Measurements from ENCODE around the gene CNTNAP2.
"Not testable (repeated sequence)": the region's sequence is repeated elsewhere in the genome, so short reads cannot be mapped to it uniquely, and the experiment has no call there.

The CNTNAP2 gene

DNA sequence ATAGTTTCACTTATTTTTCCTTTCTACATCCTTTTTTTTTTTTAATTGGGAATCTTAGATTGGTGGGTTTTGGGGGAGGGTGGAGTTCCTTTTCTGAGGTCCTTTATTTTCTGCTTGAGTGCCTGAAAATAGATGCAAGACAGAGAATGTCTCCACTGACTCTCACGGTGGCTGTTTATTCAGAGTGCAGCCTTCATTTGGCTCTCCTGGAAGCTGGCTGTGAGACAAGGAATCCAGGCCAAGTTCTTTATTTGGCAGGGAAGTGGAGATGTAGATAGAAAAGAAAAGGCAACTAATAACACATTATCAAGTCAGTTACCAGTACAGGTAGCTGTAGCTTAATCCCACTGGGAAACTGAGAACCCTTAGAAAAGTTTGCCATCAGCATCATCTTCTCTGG, 118.6 kb downstream of the CNTNAP2 start:
- Histone ChIP-seq H3K9me3 (ENCODE audit: insufficient read depth, low read length) (no peaks in the 10 kb centered on the region), H3K4me1 (ENCODE audit: insufficient read depth, insufficient read length) (no peaks in the 10 kb centered on the region), H3K27me3 (ENCODE audit: insufficient read depth, insufficient read length) (no peaks in the 10 kb centered on the region), H3K36me3 (ENCODE audit: insufficient read depth, insufficient read length, low read length) (peaks cover 2% of the 10 kb centered on the region), H3K4me3 (ENCODE audit: insufficient read length, low read depth) (no peak overlapping the region), H3K9ac (ENCODE audit: insufficient read length, low read depth) (no peak overlapping the region)
- TF ChIP-seq SUZ12 (IDR thresholded peaks at IDR 0.05; ENCODE audit: extremely low read depth, insufficient read depth, insufficient read length) (no peak), ZNF274 (IDR thresholded peaks at IDR 0.05; ENCODE audit: low read depth, low read length) (no peak)
- no peak for DNase-seq (ENCODE audit: low read depth, low spot score)

DNA sequence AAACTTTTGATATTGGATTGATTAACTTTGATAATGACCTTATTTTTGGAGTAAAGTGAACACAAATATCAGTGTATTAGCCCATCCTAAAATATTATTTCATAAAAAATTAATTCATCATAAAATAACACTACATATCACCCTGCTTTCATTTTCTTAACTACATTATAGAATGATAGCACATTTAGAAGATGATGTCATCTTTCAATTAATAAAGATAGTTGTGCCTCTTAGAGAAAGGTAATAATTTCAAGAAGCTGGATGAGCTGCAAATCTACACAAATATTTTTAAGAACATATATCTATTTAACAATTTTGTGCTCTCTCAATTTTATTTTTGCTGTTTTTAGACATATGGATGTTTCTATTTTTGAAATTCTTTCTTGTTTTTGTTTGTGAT, 126.1 kb downstream of the CNTNAP2 start:
- H3K27me3 ChIP-seq (ENCODE audit: insufficient read depth, insufficient read length) = no peaks in the 10 kb centered on the region
- TF ChIP-seq ZNF274 (IDR thresholded peaks at IDR 0.05; ENCODE audit: low read depth, low read length) (no peak), YY1 (IDR thresholded peaks at IDR 0.05; ENCODE audit: insufficient read depth, insufficient read length) (no peak), SUZ12 (IDR thresholded peaks at IDR 0.05; ENCODE audit: extremely low read depth, insufficient read depth, insufficient read length) (no peak)
- H3K4me3 ChIP-seq (ENCODE audit: insufficient read length, low read depth) = no peak overlapping the region
- no peak for DNase-seq (ENCODE audit: low read depth, low spot score)
- no peak overlapping the region for H3K9ac ChIP-seq (ENCODE audit: insufficient read length, low read depth)
- no peaks in the 10 kb centered on the region for H3K4me1 ChIP-seq (ENCODE audit: insufficient read depth, insufficient read length)
- no peaks in the 10 kb centered on the region for H3K9me3 ChIP-seq (ENCODE audit: insufficient read depth, low read length)
- peaks cover 2% of the 10 kb centered on the region for H3K36me3 ChIP-seq (ENCODE audit: insufficient read depth, insufficient read length, low read length)

DNA sequence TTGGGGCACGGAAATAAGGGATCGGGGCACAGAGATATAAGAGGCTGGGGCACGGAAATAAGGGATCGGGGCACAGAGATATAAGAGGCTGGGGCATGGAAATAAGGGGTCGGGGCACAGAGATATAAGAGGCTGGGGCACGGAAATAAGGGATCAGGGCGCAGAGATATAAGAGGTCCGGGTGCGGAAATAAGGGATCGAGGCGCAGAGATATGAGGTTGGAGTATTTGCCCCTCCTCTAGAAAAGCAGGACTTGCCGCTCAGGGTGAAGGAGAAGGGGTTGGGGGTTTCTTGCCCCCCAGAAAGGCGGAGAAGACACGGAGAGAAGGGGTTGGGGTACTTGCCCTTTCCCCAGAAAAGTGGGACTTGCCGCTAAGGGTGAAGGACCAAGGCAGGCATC, 131.4 kb downstream of the CNTNAP2 start:
- H3K27me3 ChIP-seq (ENCODE audit: insufficient read depth, insufficient read length); DNase-seq (ENCODE audit: low read depth, low spot score); H3K9me3 ChIP-seq (ENCODE audit: insufficient read depth, low read length); H3K36me3 ChIP-seq (ENCODE audit: insufficient read depth, insufficient read length, low read length); H3K4me1 ChIP-seq (ENCODE audit: insufficient read depth, insufficient read length): not testable (repeated sequence)
- peak overlapping the region; percentile 50 for H3K9ac ChIP-seq (ENCODE audit: insufficient read length, low read depth)
- H3K4me3 ChIP-seq (ENCODE audit: insufficient read length, low read depth) = peak overlapping the region; percentile 40

DNA sequence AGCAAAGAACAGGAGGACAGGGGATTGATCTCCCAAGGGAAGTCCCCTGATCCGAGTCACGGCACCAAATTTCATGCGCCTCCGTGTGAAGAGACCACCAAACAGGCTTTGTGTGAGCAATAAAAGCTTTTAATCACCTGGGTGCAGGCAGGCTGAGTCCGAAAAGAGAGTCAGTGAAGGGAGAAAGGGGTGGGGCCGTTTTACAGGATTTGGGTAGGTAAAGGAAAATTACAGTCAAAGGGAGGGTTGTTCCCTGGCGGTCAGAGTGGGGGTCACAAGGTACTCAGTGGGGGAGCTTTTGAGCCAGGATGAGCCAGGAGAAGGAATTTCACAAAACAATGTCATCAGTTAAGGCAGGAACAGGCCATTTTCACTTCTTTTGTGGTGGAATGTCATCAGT, 132.1 kb downstream of the CNTNAP2 start:
- not testable (repeated sequence) for H3K9me3 ChIP-seq (ENCODE audit: insufficient read depth, low read length); H3K4me1 ChIP-seq (ENCODE audit: insufficient read depth, insufficient read length); H3K36me3 ChIP-seq (ENCODE audit: insufficient read depth, insufficient read length, low read length); H3K27me3 ChIP-seq (ENCODE audit: insufficient read depth, insufficient read length)
- Histone ChIP-seq H3K9ac (ENCODE audit: insufficient read length, low read depth) (peak overlapping the region; percentile 50), H3K4me3 (ENCODE audit: insufficient read length, low read depth) (peak overlapping the region; percentile 40)
- peak; percentile 36 for DNase-seq (ENCODE audit: low read depth, low spot score)

DNA sequence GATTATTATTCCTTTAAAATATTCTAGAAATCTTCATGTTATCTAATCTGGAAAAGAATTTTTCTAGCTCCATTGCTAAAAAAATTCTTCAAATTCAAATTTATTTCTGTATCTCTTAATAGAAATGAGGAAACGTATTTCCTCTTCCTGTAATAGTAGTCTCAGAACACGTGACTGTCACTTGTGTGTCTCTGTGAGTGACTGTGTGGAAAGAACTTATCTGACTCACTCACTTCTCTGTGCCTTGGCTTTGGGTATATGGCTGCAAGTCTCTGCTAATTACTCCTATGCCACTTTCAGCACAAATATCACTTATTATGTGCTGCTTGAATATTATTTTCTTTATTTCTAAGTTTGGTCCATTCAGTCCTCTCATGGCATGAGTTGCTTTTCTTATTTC, 132.7 kb downstream of the CNTNAP2 start:
- no peaks in the 10 kb centered on the region for H3K27me3 ChIP-seq (ENCODE audit: insufficient read depth, insufficient read length)
- TF ChIP-seq SUZ12 (IDR thresholded peaks at IDR 0.05; ENCODE audit: extremely low read depth, insufficient read depth, insufficient read length) = no peak
- no peak for TF ChIP-seq YY1 (IDR thresholded peaks at IDR 0.05; ENCODE audit: insufficient read depth, insufficient read length)
- no peak for TF ChIP-seq ZNF274 (IDR thresholded peaks at IDR 0.05; ENCODE audit: low read depth, low read length)
- no peak overlapping the region for H3K4me3 ChIP-seq (ENCODE audit: insufficient read length, low read depth)
- no peaks in the 10 kb centered on the region for H3K4me1 ChIP-seq (ENCODE audit: insufficient read depth, insufficient read length)
- no peak overlapping the region for H3K9ac ChIP-seq (ENCODE audit: insufficient read length, low read depth)
- DNase-seq (ENCODE audit: low read depth, low spot score) = no peak
- no peaks in the 10 kb centered on the region for H3K36me3 ChIP-seq (ENCODE audit: insufficient read depth, insufficient read length, low read length)
- H3K9me3 ChIP-seq (ENCODE audit: insufficient read depth, low read length) = no peaks in the 10 kb centered on the region

DNA sequence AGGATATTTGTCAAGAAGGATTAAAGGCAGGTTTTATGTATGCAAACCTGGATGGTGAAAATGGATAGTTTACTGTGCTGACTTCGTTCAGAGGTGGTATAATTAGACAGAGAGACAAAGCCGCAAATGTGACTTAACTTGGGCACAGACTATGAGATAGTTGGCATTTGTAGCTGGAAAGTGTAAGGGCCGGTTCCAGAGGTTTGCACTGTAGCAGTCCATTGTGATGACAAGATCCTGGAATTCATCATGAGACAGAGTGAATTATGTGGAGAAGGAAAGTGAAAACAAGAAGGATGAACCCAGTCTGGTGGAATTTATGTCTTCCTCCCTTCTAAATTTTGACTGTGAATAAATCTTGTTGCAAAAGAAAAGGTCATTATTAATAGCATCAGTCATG, 139.0 kb downstream of the CNTNAP2 start:
- DNase-seq (ENCODE audit: low read depth, low spot score) = no peak
- TF ChIP-seq SUZ12 (IDR thresholded peaks at IDR 0.05; ENCODE audit: extremely low read depth, insufficient read depth, insufficient read length) (no peak), ZNF274 (IDR thresholded peaks at IDR 0.05; ENCODE audit: low read depth, low read length) (no peak), YY1 (IDR thresholded peaks at IDR 0.05; ENCODE audit: insufficient read depth, insufficient read length) (no peak)
- Histone ChIP-seq H3K4me3 (ENCODE audit: insufficient read length, low read depth) (no peak overlapping the region), H3K36me3 (ENCODE audit: insufficient read depth, insufficient read length, low read length) (no peaks in the 10 kb centered on the region), H3K27me3 (ENCODE audit: insufficient read depth, insufficient read length) (no peaks in the 10 kb centered on the region), H3K9ac (ENCODE audit: insufficient read length, low read depth) (no peak overlapping the region), H3K4me1 (ENCODE audit: insufficient read depth, insufficient read length) (no peaks in the 10 kb centered on the region), H3K9me3 (ENCODE audit: insufficient read depth, low read length) (no peaks in the 10 kb centered on the region)

DNA sequence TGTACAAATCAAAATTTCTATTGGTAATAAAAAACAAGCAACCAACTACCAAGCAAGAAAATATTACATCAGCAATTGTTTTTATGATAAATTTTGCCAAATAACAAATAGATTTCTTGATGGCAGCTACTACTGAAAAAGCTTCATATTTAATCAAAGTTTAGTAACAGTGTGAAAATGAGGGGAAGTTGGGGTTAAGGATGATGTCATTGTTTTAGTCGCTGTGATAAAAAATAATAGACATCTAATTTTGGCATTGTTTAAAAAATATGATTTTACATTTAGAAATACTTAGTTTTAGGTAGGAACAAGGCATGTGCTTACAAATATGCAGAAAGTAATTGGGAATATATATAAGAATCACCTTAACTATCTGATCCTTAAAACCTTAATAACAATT, 145.9 kb downstream of the CNTNAP2 start:
- DNase-seq (ENCODE audit: low read depth, low spot score) = no peak
- Histone ChIP-seq H3K9me3 (ENCODE audit: insufficient read depth, low read length) (no peaks in the 10 kb centered on the region), H3K4me1 (ENCODE audit: insufficient read depth, insufficient read length) (no peaks in the 10 kb centered on the region), H3K9ac (ENCODE audit: insufficient read length, low read depth) (no peak overlapping the region), H3K27me3 (ENCODE audit: insufficient read depth, insufficient read length) (no peaks in the 10 kb centered on the region), H3K4me3 (ENCODE audit: insufficient read length, low read depth) (no peak overlapping the region), H3K36me3 (ENCODE audit: insufficient read depth, insufficient read length, low read length) (no peaks in the 10 kb centered on the region)
- no peak for TF ChIP-seq ZNF274 (IDR thresholded peaks at IDR 0.05; ENCODE audit: low read depth, low read length)
- TF ChIP-seq SUZ12 (IDR thresholded peaks at IDR 0.05; ENCODE audit: extremely low read depth, insufficient read depth, insufficient read length) = no peak
- no peak for TF ChIP-seq YY1 (IDR thresholded peaks at IDR 0.05; ENCODE audit: insufficient read depth, insufficient read length)

DNA sequence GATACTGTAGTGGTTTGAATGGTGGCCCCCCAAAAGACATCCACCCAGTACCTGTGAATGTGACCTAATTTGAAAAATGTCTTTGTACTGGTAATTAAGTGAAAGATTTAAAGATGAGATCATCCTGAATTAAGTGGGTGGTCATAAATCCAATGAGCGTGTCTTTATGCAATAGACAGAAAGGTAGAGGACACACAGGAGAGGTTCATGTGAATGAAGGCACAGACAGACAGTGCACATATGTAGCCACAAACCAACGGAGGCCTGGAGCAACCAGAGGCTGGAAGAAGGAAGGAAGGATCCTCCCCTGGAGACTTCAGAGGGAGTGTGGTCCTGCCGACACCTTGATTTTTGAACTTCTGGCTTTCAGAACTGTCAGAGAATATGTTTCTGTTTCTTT, 160.3 kb downstream of the CNTNAP2 start:
- TF ChIP-seq YY1 (IDR thresholded peaks at IDR 0.05; ENCODE audit: insufficient read depth, insufficient read length) = no peak
- TF ChIP-seq SUZ12 (IDR thresholded peaks at IDR 0.05; ENCODE audit: extremely low read depth, insufficient read depth, insufficient read length) = no peak
- no peak for TF ChIP-seq ZNF274 (IDR thresholded peaks at IDR 0.05; ENCODE audit: low read depth, low read length)

More for the DNA sequence above, 160.3 kb downstream of the CNTNAP2 start:
- no peak for DNase-seq (ENCODE audit: low read depth, low spot score)
- Histone ChIP-seq H3K9ac (ENCODE audit: insufficient read length, low read depth) (no peak overlapping the region), H3K27me3 (ENCODE audit: insufficient read depth, insufficient read length) (no peaks in the 10 kb centered on the region), H3K4me1 (ENCODE audit: insufficient read depth, insufficient read length) (no peaks in the 10 kb centered on the region), H3K4me3 (ENCODE audit: insufficient read length, low read depth) (no peak overlapping the region), H3K9me3 (ENCODE audit: insufficient read depth, low read length) (no peaks in the 10 kb centered on the region), H3K36me3 (ENCODE audit: insufficient read depth, insufficient read length, low read length) (no peaks in the 10 kb centered on the region)
